Prostate gland (tissue), 2 donors: ENCODE measurements around the gene RNF152. TPM values are rescaled to one million over a fixed set of nuclear protein-coding genes. Genes with fewer than 3 reads are reported as not detected.
"Not testable (repeated sequence)": the region's sequence is repeated elsewhere in the genome, so short reads cannot be mapped to it uniquely, and the experiment has no call there.

Experiments
- DNase-seq: peaks from one replicate; pipeline ENCODE4 v3.0.0-alpha.2; 2019; ENCODE audit warnings: low spot score
- H3K27ac ChIP-seq, 2 donors: fragments of 200-600 bp; sonication (generic); 2 replicates each; pipeline ENCODE4 v1.5.1; 2017 to 2019
- H3K27me3 ChIP-seq: fragments of 200-600 bp; sonication (generic); replicated peaks from 2 replicates; pipeline ENCODE4 v1.5.1; 2019; ENCODE audit not compliant: insufficient read depth
- H3K36me3 ChIP-seq, 2 donors: fragments of 200-600 bp; sonication (generic); 1 replicate in 1 of 2; 2 replicates in 1 of 2; pipeline versions ENCODE4 v1.5.1 to v1.8.1; 2017 to 2019
- H3K4me1 ChIP-seq: fragments of 200-600 bp; sonication (generic); replicated peaks from 2 replicates; pipeline ENCODE4 v1.5.1; 2019
- H3K4me3 ChIP-seq, 2 donors: fragments of 200-600 bp; sonication (generic); 2 replicates each; pipeline ENCODE4 v1.5.1; 2017 to 2019
- H3K9me3 ChIP-seq: fragments of 200-600 bp; sonication (generic); 2 replicates; pipeline ENCODE4 v1.5.1; 2017
- POLR2A ChIP-seq: fragments of 450-650 bp; IDR thresholded peaks from one replicate; pipeline ENCODE4 v1.6.1; 2016; ENCODE audit warnings: antibody characterized with exemption, mild to moderate bottlenecking
- POLR2AphosphoS5 ChIP-seq: sonication (generic); formaldehyde crosslinking; IDR thresholded peaks from one replicate; pipeline ENCODE4 v1.6.1; 2017; ENCODE audit warnings: antibody characterized with exemption
- WGBS: methylation state at CpG from one replicate; pipeline ENCODE4 v1.1.5; 2018; 5-methylcytosine and 5-hydroxymethylcytosine counted together
- intact Hi-C: fragments of 100-400 bp; cut with DNase I; formaldehyde crosslinking; loops from one replicate; pipeline ENCODE4 v1.14.2; 2022
- total RNA-seq, 2 donors: library from RNA; depleted of rRNA; stranded (reverse); fragments of >200 nt; gene quantifications; one replicate each; pipeline ENCODE4 v1.1.0, GENCODE V29; 2016
- TF ChIP-seq, protein P1 (sequence below), 4 experiments: fragments of 200-600 bp in 2 of 4; fragments of 450-650 bp in 2 of 4; sonication (generic) in 2 of 4; IDR thresholded peaks; 1 replicate in 3 of 4; 2 replicates in 1 of 4; pipeline ENCODE4 v1.5.1; 2016 to 2019; ENCODE audit warnings: antibody characterized with exemption in 4 of 4, mild to moderate bottlenecking in 2 of 4, moderate library complexity in 2 of 4

The RNF152 gene
- total RNA-seq, 2 donors from 2014 or later = 15.5 to 38.9 TPM

DNA sequence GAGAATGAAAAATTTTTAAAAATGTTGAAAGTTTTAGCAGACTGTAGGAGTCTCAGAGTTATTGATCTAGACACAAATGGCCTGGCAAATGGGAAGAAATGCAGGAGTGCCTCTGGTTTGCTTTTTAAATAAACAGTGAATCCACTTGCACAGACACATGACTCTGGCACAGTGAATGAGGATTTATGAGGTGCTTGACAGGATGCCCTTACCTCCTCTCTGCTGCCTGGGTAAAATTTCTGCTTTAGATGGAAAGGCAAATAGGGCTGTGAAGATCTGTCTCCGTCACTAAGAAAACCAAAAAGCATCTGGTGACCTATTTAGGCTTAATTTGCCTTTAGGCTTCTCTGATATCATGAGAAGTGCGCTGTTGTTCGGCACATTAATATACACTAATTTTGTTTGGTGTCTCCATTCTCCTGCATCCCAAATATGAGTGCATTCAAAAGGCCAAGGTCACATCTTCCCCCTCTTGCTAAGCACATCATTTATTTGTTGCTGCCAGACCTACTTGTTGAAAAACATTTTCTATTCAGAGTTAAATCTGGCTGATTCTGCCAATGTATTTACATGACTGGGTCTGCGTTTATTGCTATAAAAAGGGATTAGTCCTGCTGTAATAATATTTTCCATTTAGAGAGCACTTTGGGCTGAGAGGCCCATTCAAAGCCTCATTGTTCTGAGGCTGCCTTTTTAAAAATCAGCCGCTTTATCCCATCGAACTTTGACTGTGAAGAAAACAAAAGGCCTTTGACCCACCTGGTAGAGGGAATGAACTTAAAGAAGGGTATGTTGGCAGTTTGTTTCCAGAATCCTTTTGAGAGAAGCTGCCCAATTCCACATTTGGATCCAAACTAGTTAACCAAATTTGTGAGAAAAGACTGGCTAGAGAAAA is 94.9 kb downstream of the RNF152 start:
- TF ChIP-seq POLR2AphosphoS5 = no peak
- H3K4me1 ChIP-seq = no peaks in the 10 kb centered on the region
- no peaks in the 10 kb centered on the region for H3K27me3 ChIP-seq
- 73% methylated on average over 6 of the region's 6 CpGs for WGBS
- H3K4me3 ChIP-seq = no peak overlapping the region
- no peak for DNase-seq
- no peak overlapping the region for H3K27ac ChIP-seq
- intact Hi-C loops = no loop called here
- no peaks in the 10 kb centered on the region for H3K9me3 ChIP-seq
- H3K36me3 ChIP-seq = no peaks in the 10 kb centered on the region

DNA sequence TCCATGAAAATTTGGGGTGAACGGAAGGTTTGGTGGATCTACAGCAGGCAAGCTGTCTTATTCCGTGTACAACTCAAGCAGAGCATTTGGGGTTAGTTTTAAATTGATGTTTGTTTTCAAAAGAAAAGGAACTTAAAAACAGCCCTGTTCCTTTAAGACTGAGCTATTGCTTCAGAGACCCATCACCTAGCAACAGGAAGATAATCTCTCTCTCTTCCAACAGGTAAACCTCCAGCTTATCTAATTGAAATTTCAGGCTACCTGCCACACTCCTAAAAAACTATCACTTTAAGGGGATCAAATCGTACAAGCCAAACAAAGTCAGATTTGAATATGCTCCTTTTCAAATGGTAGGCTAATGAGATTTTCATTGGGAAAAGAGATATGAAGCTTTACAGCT is 101.8 kb downstream of the RNF152 start:
- intact Hi-C loops = no loop called here
- no peak overlapping the region for H3K4me3 ChIP-seq
- DNase-seq = no peak

DNA sequence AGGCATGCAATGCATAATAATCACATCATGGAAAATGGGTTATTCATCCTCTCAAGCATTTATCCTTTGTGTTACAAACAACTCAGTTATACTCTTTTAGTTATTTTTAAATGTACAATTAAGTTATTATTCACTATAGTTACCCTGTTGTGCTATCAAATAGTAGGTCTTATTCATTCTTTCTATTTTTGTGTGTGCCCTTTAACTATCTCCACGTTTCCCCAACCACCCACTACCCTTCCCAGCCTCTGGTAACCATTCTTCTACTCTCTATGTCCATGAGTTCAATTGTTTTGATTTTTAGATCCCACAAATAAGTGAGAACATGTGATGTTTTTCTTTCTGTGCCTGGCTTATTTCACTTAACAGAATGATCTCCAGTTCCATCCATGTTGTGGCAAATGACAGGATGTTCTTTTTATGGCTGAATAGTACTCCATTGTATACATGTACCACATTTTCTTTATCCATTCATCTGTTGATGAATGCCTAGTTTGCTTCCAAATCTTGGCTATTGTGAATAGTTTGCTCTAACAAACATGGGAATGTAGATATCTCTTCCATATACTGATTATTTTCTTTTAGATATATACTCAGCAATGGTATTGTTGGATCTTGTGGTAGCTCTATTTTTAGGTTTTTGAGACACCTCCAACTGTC is 105.7 kb downstream of the RNF152 start:
- H3K36me3 ChIP-seq, H3K27me3 ChIP-seq, H3K27ac ChIP-seq, H3K4me1 ChIP-seq, intact Hi-C loops, DNase-seq, H3K9me3 ChIP-seq, H3K4me3 ChIP-seq: not testable (repeated sequence)
- 75% methylated on average over 1 of the region's 1 CpG for WGBS

More for the DNA sequence above, 101.8 kb downstream of the RNF152 start:
- Histone ChIP-seq H3K36me3 (no peaks in the 10 kb centered on the region), H3K4me1 (no peaks in the 10 kb centered on the region), H3K27me3 (no peaks in the 10 kb centered on the region), H3K9me3 (no peaks in the 10 kb centered on the region), H3K27ac (no peak overlapping the region)
- 57% methylated on average over 3 of the region's 3 CpGs for WGBS
- TF ChIP-seq POLR2A = no peak
- no peak for TF ChIP-seq POLR2AphosphoS5
- TF ChIP-seq, protein P1, sequence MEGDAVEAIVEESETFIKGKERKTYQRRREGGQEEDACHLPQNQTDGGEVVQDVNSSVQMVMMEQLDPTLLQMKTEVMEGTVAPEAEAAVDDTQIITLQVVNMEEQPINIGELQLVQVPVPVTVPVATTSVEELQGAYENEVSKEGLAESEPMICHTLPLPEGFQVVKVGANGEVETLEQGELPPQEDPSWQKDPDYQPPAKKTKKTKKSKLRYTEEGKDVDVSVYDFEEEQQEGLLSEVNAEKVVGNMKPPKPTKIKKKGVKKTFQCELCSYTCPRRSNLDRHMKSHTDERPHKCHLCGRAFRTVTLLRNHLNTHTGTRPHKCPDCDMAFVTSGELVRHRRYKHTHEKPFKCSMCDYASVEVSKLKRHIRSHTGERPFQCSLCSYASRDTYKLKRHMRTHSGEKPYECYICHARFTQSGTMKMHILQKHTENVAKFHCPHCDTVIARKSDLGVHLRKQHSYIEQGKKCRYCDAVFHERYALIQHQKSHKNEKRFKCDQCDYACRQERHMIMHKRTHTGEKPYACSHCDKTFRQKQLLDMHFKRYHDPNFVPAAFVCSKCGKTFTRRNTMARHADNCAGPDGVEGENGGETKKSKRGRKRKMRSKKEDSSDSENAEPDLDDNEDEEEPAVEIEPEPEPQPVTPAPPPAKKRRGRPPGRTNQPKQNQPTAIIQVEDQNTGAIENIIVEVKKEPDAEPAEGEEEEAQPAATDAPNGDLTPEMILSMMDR (IDR thresholded peaks at IDR 0.05) = no peak

DNA sequence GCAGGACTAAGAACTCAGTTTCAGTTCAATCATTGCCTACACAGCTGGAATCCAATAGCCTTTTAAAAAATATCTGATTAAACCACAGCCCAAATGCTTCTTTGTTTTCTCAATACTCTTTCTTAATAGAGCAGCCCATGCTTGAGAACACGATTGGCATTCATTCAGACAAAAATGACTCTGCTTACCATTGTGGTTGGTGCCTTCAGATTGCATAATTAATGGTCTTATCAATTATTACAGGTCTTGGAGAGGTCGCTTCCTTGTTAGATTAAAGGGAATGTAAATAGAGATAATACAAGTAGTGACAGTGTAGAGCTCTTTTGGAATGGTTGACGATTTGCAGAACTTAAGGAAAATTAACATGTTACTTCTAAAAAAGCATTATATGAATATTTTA is 107.2 kb downstream of the RNF152 start:
- H3K36me3 ChIP-seq = no peaks in the 10 kb centered on the region
- WGBS = 52% methylated on average over 3 of the region's 3 CpGs
- no peak for DNase-seq
- H3K4me1 ChIP-seq = no peaks in the 10 kb centered on the region
- intact Hi-C loops = no loop called here
- H3K27me3 ChIP-seq = no peaks in the 10 kb centered on the region
- H3K27ac ChIP-seq = no peak overlapping the region
- no peaks in the 10 kb centered on the region for H3K9me3 ChIP-seq
- H3K4me3 ChIP-seq = no peak overlapping the region
- TF ChIP-seq POLR2AphosphoS5 = no peak
- TF ChIP-seq POLR2A = no peak
- TF ChIP-seq, protein P1 (IDR thresholded peaks at IDR 0.05) = no peak

DNA sequence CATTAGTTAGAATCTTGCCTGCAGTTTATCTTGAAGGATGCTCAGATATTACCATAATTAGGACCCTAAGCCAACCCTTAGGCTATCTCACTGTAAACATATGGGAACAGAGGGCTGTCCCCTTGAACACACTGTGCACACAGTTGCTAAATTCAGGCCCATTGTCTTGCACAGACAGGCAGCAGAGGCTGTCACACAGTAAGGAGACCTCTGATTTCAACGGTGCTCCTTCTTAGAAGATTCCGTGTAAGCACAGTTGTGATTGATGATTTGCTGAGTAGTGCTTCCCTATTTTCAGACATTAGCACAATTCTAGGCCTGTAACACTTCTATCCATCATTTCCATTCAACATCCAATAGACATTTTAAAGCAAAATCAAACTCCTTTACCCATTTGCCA is 108.0 kb downstream of the RNF152 start:
- 50% methylated on average over 2 of the region's 2 CpGs for WGBS
- TF ChIP-seq POLR2AphosphoS5 = no peak
- TF ChIP-seq POLR2A = no peak
- TF ChIP-seq, protein P1 (IDR thresholded peaks at IDR 0.05) = no peak
- intact Hi-C loops = no loop called here

More for the DNA sequence above, 108.0 kb downstream of the RNF152 start:
- Histone ChIP-seq H3K36me3 (no peaks in the 10 kb centered on the region), H3K27ac (no peak overlapping the region), H3K4me3 (no peak overlapping the region), H3K4me1 (no peaks in the 10 kb centered on the region), H3K9me3 (no peaks in the 10 kb centered on the region), H3K27me3 (no peaks in the 10 kb centered on the region)
- DNase-seq = no peak
